Neural crest cell (in vitro differentiated cells): Measurements from ENCODE around the gene PARP6. TPM values are rescaled to one million over a fixed set of nuclear protein-coding genes. Genes with fewer than 3 reads are reported as not detected.
A peak's percentile ranks its signal among the peaks of the same experiment; 100 is the strongest.

Experiments used
- DNase-seq: peaks from one replicate; pipeline ENCODE4 v3.0.0; 2021; ENCODE audit warnings: low read depth, mixed read lengths, low spot score
- H3K27ac Mint-ChIP-seq: one replicate; pipeline ENCODE4 v1.8.0; 2021; ENCODE audit warnings: mild to moderate bottlenecking, mixed read lengths; ENCODE audit not compliant: unreplicated experiment
- H3K27me3 Mint-ChIP-seq: 2 replicates; pipeline ENCODE4 v1.8.0; 2021; ENCODE audit warnings: low read depth, mild to moderate bottlenecking, mixed read lengths
- H3K36me3 Mint-ChIP-seq: 2 replicates; pipeline ENCODE4 v1.8.0; 2021; ENCODE audit warnings: low read depth, mild to moderate bottlenecking, mixed read lengths
- H3K4me1 Mint-ChIP-seq: 2 replicates; pipeline ENCODE4 v1.8.0; 2021; ENCODE audit warnings: mixed read lengths
- H3K4me3 Mint-ChIP-seq: one replicate; pipeline ENCODE4 v1.8.0; 2021; ENCODE audit warnings: mild to moderate bottlenecking, mixed read lengths
- H3K9me3 Mint-ChIP-seq: 2 replicates; pipeline ENCODE4 v1.8.0; 2021; ENCODE audit warnings: mixed read lengths
- total RNA-seq: library from RNA; stranded (reverse); gene quantifications from 2 replicates; pipeline ENCODE4 v1.2.1, GENCODE V29; 2021
- TF ChIP-seq, protein P1 (sequence below): fragments of 200-600 bp; sonication (generic); conservative IDR thresholded peaks from 2 replicates; pipeline ENCODE4 v1.5.0; 2021; ENCODE audit warnings: antibody characterized with exemption, mild to moderate bottlenecking

PARP6 gene
- total RNA-seq, 1 donor from 2014 or later, result 88.9 TPM

DNA sequence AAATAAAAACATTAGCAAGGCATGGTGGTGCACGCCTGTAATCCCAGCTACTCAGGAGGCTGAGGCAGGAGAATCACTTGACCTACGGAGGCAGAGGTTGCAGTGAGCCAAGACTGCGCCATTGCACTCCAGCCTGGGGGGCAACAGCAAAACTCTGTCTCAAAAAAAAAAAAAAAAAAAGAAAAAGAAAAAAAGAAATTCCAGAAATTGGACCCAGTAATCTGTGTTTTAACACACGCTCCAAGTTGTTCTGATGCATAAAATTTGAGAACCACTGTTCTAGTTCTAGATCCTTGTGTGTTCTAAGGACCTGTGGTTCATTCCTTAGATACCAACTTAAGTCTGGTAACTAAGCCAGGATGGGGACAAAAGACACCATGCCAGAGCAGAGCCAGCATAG lies 2.6 kb downstream of the PARP6 start:
- Mint-ChIP-seq H3K4me3 (peak overlapping the region; percentile 92), H3K36me3 (peaks cover 9% of the 10 kb centered on the region), H3K27ac (no peak overlapping the region), H3K9me3 (no peaks in the 10 kb centered on the region), H3K4me1 (peaks cover 28% of the 10 kb centered on the region), H3K27me3 (no peaks in the 10 kb centered on the region)
- TF ChIP-seq, protein P1, sequence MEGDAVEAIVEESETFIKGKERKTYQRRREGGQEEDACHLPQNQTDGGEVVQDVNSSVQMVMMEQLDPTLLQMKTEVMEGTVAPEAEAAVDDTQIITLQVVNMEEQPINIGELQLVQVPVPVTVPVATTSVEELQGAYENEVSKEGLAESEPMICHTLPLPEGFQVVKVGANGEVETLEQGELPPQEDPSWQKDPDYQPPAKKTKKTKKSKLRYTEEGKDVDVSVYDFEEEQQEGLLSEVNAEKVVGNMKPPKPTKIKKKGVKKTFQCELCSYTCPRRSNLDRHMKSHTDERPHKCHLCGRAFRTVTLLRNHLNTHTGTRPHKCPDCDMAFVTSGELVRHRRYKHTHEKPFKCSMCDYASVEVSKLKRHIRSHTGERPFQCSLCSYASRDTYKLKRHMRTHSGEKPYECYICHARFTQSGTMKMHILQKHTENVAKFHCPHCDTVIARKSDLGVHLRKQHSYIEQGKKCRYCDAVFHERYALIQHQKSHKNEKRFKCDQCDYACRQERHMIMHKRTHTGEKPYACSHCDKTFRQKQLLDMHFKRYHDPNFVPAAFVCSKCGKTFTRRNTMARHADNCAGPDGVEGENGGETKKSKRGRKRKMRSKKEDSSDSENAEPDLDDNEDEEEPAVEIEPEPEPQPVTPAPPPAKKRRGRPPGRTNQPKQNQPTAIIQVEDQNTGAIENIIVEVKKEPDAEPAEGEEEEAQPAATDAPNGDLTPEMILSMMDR, result no peak
- DNase-seq, result no peak

DNA sequence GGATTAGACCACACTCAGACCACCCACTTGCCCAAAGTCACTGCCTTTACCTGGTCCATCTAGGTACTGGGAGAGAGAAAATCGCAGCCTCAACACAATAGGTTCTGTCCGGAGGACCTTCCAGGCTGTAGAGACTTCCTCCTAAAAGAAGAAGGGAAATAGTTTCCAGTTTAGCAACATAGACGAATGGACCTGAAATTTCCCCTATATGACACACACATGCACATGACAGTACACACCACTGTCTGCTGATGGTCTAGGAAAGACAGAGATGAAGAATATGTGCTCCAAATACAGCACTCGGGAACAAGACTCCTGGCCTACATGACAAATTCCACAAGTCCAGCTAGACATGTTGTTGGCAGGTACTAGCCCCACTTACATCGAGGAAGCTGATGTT lies 7.3 kb downstream of the PARP6 start:
- no peak overlapping the region for H3K4me3 Mint-ChIP-seq
- TF ChIP-seq, protein P1, result no peak
- no peak overlapping the region for H3K27ac Mint-ChIP-seq
- no peaks in the 10 kb centered on the region for H3K9me3 Mint-ChIP-seq
- DNase-seq, result no peak
- peaks cover under 1% of the 10 kb centered on the region for H3K4me1 Mint-ChIP-seq
- H3K36me3 Mint-ChIP-seq, result peaks cover 15% of the 10 kb centered on the region
- H3K27me3 Mint-ChIP-seq, result no peaks in the 10 kb centered on the region

DNA sequence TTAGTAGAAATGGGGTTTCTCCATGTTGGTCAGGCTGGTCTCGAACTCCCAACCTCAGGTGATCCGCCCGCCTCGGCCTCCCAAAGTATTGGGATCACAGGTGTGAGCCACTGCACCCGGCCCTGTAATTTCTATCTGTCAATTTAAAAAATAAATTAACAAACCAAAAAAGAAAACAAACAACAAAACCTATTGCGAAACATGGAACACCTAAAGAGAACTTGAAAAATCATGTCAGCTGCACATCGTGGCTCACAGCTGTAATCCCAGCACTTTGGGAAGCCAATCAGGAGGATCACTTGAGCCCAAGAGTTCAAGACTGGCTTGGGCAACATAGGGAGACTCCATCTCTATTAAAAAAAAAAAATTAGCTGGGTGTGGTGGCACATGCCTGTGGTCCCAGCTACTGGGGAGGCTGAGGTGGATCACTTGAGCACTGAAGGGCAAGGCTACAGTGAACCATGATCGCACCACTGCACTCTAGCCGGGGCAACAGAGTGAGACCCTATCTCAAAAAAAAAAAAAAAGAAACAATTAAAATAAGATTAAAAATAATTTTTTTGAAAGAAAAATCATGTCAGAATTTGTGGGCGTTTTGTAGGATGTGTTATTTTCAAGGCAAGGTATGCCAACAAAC lies 19.6 kb downstream of the PARP6 start:
- no peak overlapping the region for H3K27ac Mint-ChIP-seq
- H3K4me3 Mint-ChIP-seq, result no peak overlapping the region
- H3K27me3 Mint-ChIP-seq, result no peaks in the 10 kb centered on the region
- H3K36me3 Mint-ChIP-seq, result peaks cover 9% of the 10 kb centered on the region
- DNase-seq, result no peak
- no peaks in the 10 kb centered on the region for H3K9me3 Mint-ChIP-seq
- TF ChIP-seq, protein P1, result no peak
- no peaks in the 10 kb centered on the region for H3K4me1 Mint-ChIP-seq

DNA sequence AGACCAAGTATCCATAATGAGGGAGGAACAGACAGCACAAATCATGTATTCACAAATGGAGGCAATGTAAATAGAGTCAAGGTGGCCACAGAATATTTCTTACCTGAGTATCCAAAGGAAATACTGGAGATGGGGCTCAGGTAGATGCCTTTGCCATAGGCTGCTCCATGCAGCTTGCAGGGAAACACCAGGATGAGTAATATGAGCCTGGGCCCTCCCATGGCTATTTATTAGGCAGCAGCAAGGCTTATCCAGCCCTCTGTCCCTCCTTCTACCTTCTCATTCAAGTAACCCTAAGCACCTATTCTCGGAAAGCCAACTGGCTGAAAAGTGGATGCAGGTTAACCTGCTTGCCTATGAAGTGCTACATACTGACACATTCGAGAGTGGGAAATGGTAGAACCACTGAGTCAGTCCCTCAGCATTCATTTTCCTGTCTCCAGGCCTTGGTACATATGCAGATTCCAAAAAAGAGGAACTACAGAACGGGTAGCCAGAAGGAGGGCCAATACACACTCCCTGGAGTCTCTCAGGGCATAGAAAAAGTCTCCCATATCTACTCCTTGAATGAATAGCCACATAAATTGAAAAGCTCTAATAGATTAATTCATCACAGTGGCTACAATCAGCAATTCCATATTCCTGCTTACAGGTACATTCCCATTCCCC lies 23.1 kb downstream of the PARP6 start:
- H3K9me3 Mint-ChIP-seq, result no peaks in the 10 kb centered on the region
- TF ChIP-seq, protein P1, result no peak
- H3K36me3 Mint-ChIP-seq, result peaks cover 8% of the 10 kb centered on the region
- no peaks in the 10 kb centered on the region for H3K27me3 Mint-ChIP-seq
- H3K4me1 Mint-ChIP-seq, result no peaks in the 10 kb centered on the region
- DNase-seq, result no peak
- no peak overlapping the region for H3K27ac Mint-ChIP-seq
- no peak overlapping the region for H3K4me3 Mint-ChIP-seq

DNA sequence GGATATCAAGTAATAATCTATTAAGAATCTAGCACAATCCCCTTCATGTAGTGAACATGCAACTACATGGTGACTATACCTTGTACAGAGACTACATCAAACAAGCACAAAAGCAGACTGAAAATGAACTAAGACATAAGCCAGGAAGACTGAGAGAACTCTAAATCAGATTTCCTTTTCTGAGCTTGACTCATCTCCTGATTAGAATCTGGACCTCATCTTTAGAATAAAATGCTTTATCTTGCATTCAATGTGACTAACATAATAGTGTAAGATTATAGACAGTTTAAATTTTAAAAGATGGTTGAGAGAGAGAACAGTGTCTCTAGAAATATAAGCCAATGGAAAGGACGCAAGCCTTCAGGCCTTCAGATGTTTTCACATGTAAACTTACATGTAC lies 23.8 kb downstream of the PARP6 start:
- Mint-ChIP-seq H3K36me3 (peaks cover 4% of the 10 kb centered on the region), H3K4me1 (no peaks in the 10 kb centered on the region), H3K27ac (no peak overlapping the region), H3K9me3 (no peaks in the 10 kb centered on the region), H3K27me3 (no peaks in the 10 kb centered on the region), H3K4me3 (no peak overlapping the region)
- TF ChIP-seq, protein P1, result no peak
- DNase-seq, result no peak
